HepG2 (cell line): ENCODE results near the gene HACD1. TPM values are rescaled to one million over a fixed set of nuclear protein-coding genes. Genes with fewer than 3 reads are reported as not detected.

Experiments used
- GTF3A ChIP-seq: sonication (generic); formaldehyde crosslinking; conservative IDR thresholded peaks from 2 replicates; pipeline ENCODE4 v1.4.0; 2020; ENCODE audit warnings: mild to moderate bottlenecking, missing genetic modification reagents
- HINFP ChIP-seq: sonication (generic); formaldehyde crosslinking; IDR thresholded peaks from 2 replicates; pipeline ENCODE4 v1.4.0; 2020; ENCODE audit warnings: low read depth, mild to moderate bottlenecking, missing genetic modification reagents
- HNRNPL ChIP-seq: fragments of 200-400 bp; formaldehyde crosslinking; IDR thresholded peaks from 2 replicates; pipeline ENCODE4 v1.6.1; 2017; ENCODE audit warnings: mild to moderate bottlenecking, low read depth, low read length
- KDM3A ChIP-seq: IDR thresholded peaks from 2 replicates; pipeline ENCODE4 v1.6.1; 2018; ENCODE audit warnings: low read depth, missing compliant biosample characterization
- KLF6 ChIP-seq: IDR thresholded peaks from 2 replicates; pipeline ENCODE4 v1.8.0; 2016; ENCODE audit warnings: missing biosample characterization, missing genetic modification reagents
- KLF9 ChIP-seq: IDR thresholded peaks from 2 replicates; pipeline ENCODE4 v1.6.1; 2016; ENCODE audit warnings: low read depth
- NCOA5 ChIP-seq: sonication (generic); formaldehyde crosslinking; IDR thresholded peaks from 2 replicates; pipeline ENCODE4 v1.4.0; 2020; ENCODE audit warnings: missing genetic modification reagents
- NONO ChIP-seq, 2 experiments: fragments of 450-650 bp in 1 of 2; sonication (generic) in 1 of 2; formaldehyde crosslinking in 1 of 2; IDR thresholded peaks in 1 of 2; conservative IDR thresholded peaks in 1 of 2; 2 replicates each; pipeline versions ENCODE4 v1.6.1 to v1.8.0; 2017 to 2022; ENCODE audit warnings: mild to moderate bottlenecking in 1 of 2, missing genetic modification reagents in 1 of 2, moderate library complexity in 1 of 2
- SIX1 ChIP-seq: sonication (generic); formaldehyde crosslinking; IDR thresholded peaks from 2 replicates; pipeline ENCODE4 v1.4.0; 2020; ENCODE audit warnings: missing genetic modification reagents, borderline replicate concordance
- SP4 ChIP-seq: sonication (generic); formaldehyde crosslinking; IDR thresholded peaks from 2 replicates; pipeline ENCODE4 v1.8.1; 2023; ENCODE audit warnings: mild to moderate bottlenecking, missing genetic modification reagents
- TBX2 ChIP-seq: sonication (generic); formaldehyde crosslinking; IDR thresholded peaks from 2 replicates; pipeline ENCODE4 v1.5.0; 2020; ENCODE audit warnings: missing genetic modification reagents, mild to moderate bottlenecking, borderline replicate concordance
- TIGD3 ChIP-seq: sonication (generic); formaldehyde crosslinking; IDR thresholded peaks from 2 replicates; pipeline ENCODE4 v1.5.1; 2020; ENCODE audit warnings: mild to moderate bottlenecking, missing genetic modification reagents, borderline replicate concordance
- TRIM22 ChIP-seq: fragments of 450-650 bp; IDR thresholded peaks from 2 replicates; pipeline ENCODE4 v1.6.1; 2017
- ZBTB46 ChIP-seq: sonication (generic); formaldehyde crosslinking; IDR thresholded peaks from 2 replicates; pipeline ENCODE4 v1.4.0; 2020; ENCODE audit warnings: mild to moderate bottlenecking, missing genetic modification reagents, borderline replicate concordance
- ZNF317 ChIP-seq: sonication (generic); formaldehyde crosslinking; IDR thresholded peaks from 2 replicates; pipeline ENCODE4 v1.5.0; 2020; ENCODE audit warnings: mild to moderate bottlenecking, missing genetic modification reagents
- ZNF552 ChIP-seq: sonication (generic); formaldehyde crosslinking; IDR thresholded peaks from 2 replicates; pipeline ENCODE4 v1.9.0; 2022; ENCODE audit warnings: missing genetic modification reagents, mild to moderate bottlenecking, borderline replicate concordance
- ZNF557 ChIP-seq: sonication (generic); formaldehyde crosslinking; IDR thresholded peaks from 2 replicates; pipeline ENCODE4 v1.4.0; 2020; ENCODE audit warnings: missing genetic modification reagents
- ZNF619 ChIP-seq: sonication (generic); formaldehyde crosslinking; IDR thresholded peaks from 2 replicates; pipeline ENCODE4 v1.4.0; 2020; ENCODE audit warnings: mild to moderate bottlenecking, missing genetic modification reagents
- ZNF770 ChIP-seq: sonication (generic); formaldehyde crosslinking; IDR thresholded peaks from 2 replicates; pipeline ENCODE4 v1.5.0; 2020; ENCODE audit warnings: mild to moderate bottlenecking, missing genetic modification reagents
- ZNF781 ChIP-seq: sonication (generic); formaldehyde crosslinking; IDR thresholded peaks from 2 replicates; pipeline ENCODE4 v1.5.1; 2020; ENCODE audit warnings: borderline replicate concordance, mild to moderate bottlenecking, missing genetic modification reagents; ENCODE audit errors: not compliant biosample characterization
- ZNF788 ChIP-seq: sonication (generic); formaldehyde crosslinking; IDR thresholded peaks from 2 replicates; pipeline ENCODE4 v1.5.0; 2020; ENCODE audit warnings: mild to moderate bottlenecking, missing genetic modification reagents, borderline replicate concordance
- polyA plus RNA-seq, 8 experiments: library from polyadenylated mRNA; depleted of rRNA in 3 of 8; stranded (reverse) in 7 of 8; unstranded in 1 of 8; fragments of >200 nt; fragmentation: Illumina TruSeq in 4 of 8; extraction: Trizol in 4 of 8; gene quantifications; 2 replicates each; pipeline versions ENCODE4 v1.2.1 to v1.2.3, GENCODE V29; 2011 to 2016; ENCODE audit warnings: low read depth in 4 of 8, missing spikeins in 1 of 8, mixed read lengths in 1 of 8; ENCODE audit not compliant: insufficient read depth in 1 of 8
- total RNA-seq, 5 experiments: library from RNA; depleted of rRNA; stranded (reverse); fragments of >200 nt; fragmentation: Illumina TruSeq; extraction: Trizol; gene quantifications; 2 replicates each; pipeline ENCODE4 v1.2.3, GENCODE V29; 2016; ENCODE audit warnings: low read depth in 1 of 5

Gene HACD1
- total and polyA plus RNA-seq, 2 of the 13 experiments (the other 11 are each of a cell fraction or from before 2014, with no cell fraction given): 43.4 to 47.6 TPM

- TF ChIP-seq TRIM22: no peak
- peak; percentile 48; the same call in 1 of the 2 replicates for TF ChIP-seq SP4 (CRISPR knock-in tag)
- TF ChIP-seq NONO (IDR thresholded peaks at IDR 0.05): no peak
- TF ChIP-seq NONO (CRISPR knock-in tag; conservative IDR thresholded peaks at IDR 0.05): peak; percentile 60
- no peak for TF ChIP-seq KLF9 (CRISPR knock-in tag)
- peak; percentile 63; the same call in 1 of the 2 replicates for TF ChIP-seq ZNF788 (CRISPR knock-in tag)
- TF ChIP-seq ZNF552: no peak
- no peak for TF ChIP-seq ZBTB46 (CRISPR knock-in tag)
- TF ChIP-seq TIGD3 (CRISPR knock-in tag): no peak
- TF ChIP-seq ZNF557 (CRISPR knock-in tag): no peak
- TF ChIP-seq NCOA5: no peak
- TF ChIP-seq ZNF781 (CRISPR knock-in tag): no peak
- no peak for TF ChIP-seq GTF3A (CRISPR knock-in tag)
- no peak for TF ChIP-seq SIX1 (CRISPR knock-in tag)
- TF ChIP-seq HINFP: no peak
- TF ChIP-seq HNRNPL: peak; percentile 50; the same call in 1 of the 2 replicates
- TF ChIP-seq KDM3A (CRISPR knock-in tag): no peak
- TF ChIP-seq ZNF770 (CRISPR knock-in tag): peak; percentile 76; the same call in 1 of the 2 replicates
- TF ChIP-seq KLF6 (CRISPR knock-in tag): no peak
- no peak for TF ChIP-seq ZNF619 (CRISPR knock-in tag)
- no peak for TF ChIP-seq ZNF317 (CRISPR knock-in tag)
- TF ChIP-seq TBX2 (CRISPR knock-in tag): no peak
Measured at GRCh38 chr10:17617031-17617911, at the start of gene HACD1 (continued).
